OCI-LY3 (cell line): ENCODE data around the gene HILPDA.

Experiments used
- CTCF ChIP-seq: fragments of 200-600, 300-600 bp; sonication (generic); IDR thresholded peaks from 2 replicates; pipeline ENCODE4 v1.5.1; 2014; ENCODE audit warnings: antibody characterized with exemption, low read length, low read depth
- EZH2phosphoT487 ChIP-seq: fragments of 200-600 bp; shearing (Covaris generic); IDR thresholded peaks from 2 replicates; pipeline ENCODE4 v1.6.1; 2018; ENCODE audit warnings: antibody characterized with exemption, mixed run types, low read depth

- TF ChIP-seq CTCF (no peak), EZH2phosphoT487 (no peak)
Measured at GRCh38 chr7:128448751-128449302, 6.9 kb upstream of the HILPDA start.
